NCI-H82 (cell line): Measurements from ENCODE around the gene TSPY8.
"Not testable (repeated sequence)": the region's sequence is repeated elsewhere in the genome, so short reads cannot be mapped to it uniquely, and the experiment has no call there.

Experiments used
- DNase-seq: peaks from one replicate; lab custom pipeline; 2025; lab: John Stamatoyannopoulos, UW

Gene TSPY8

GRCh38 chrY:9357497-9357896, at the start of gene TSPY8:
Gene TSPY8 (plus strand): TSS chrY:9357797. CDS start chrY:9357843, 46 bp downstream.
- DNase-seq = not testable (repeated sequence)

GRCh38 chrY:9320996-9321395, 36.6 kb upstream of the TSPY8 start:
- DNase-seq = no peak

GRCh38 chrY:9337164-9337563, 20.4 kb upstream of the TSPY8 start, which contains the start of gene TSPY4:
Gene TSPY4 (plus strand): TSS chrY:9337464. CDS start chrY:9337510, 46 bp downstream.
- DNase-seq = not testable (repeated sequence)

- DNase-seq = not testable (repeated sequence)
These were observed 38.9 kb downstream of the TSPY8 start for GRCh38 chrY:9396527-9396926.

GRCh38 chrY:9398121-9398520, 40.5 kb downstream of the TSPY8 start, which contains the start of gene TSPY3:
Gene TSPY3 (plus strand): TSS chrY:9398421. CDS start chrY:9398467, 46 bp downstream.
- not testable (repeated sequence) for DNase-seq
